ENCODE measurements around the gene MSX1.

GRCh38 chr4:4858527-4859324 is 739 bp upstream of the MSX1 start:
- no peak for TF ChIP-seq CTCF (IDR thresholded peaks at IDR 0.05)
- TF ChIP-seq POLR2A (IDR thresholded peaks at IDR 0.05): no peak

Measured in heart left ventricle (tissue), 13 donors.